A549 (cell line): Measurements from ENCODE around the gene ENO2. TPM values are rescaled to one million over a fixed set of nuclear protein-coding genes. Genes with fewer than 3 reads are reported as not detected.
A peak's percentile ranks its signal among the peaks of the same experiment; 100 is the strongest.

Experiments used
- ATAC-seq, 2 experiments: fragments of 200-7000 bp in 1 of 2; fragments of >200 bp in 1 of 2; cut with Nextera tagmentation in 1 of 2; cut with Tn5 transposase in 1 of 2; 3 replicates each; pipeline versions ENCODE4 v1.8.0 to v1.9.1; 2018 to 2020; ENCODE audit warnings: mild to moderate bottlenecking in 1 of 2, moderate library complexity in 1 of 2
- CTCF ChIA-PET: fragments of 300-600 bp; sonication (Branson Sonifier 250); formaldehyde crosslinking; extraction: SDS; loops from one replicate; lab custom pipeline; 2021; ENCODE audit warnings: antibody characterized with exemption, inconsistent platforms; lab: Yijun Ruan, JAX
- POLR2A ChIA-PET: fragments of 350-600 bp; formaldehyde crosslinking; extraction: SDS; loops from one replicate; lab custom pipeline; 2021; ENCODE audit warnings: antibody characterized with exemption, inconsistent platforms; lab: Yijun Ruan, JAX
- DNase-seq, 2 experiments: peaks; one replicate each; pipeline versions ENCODE4 v3.0.0 to v3.0.0-alpha.2; 2011 to 2016; ENCODE audit warnings: low read depth in 1 of 2, low spot score in 1 of 2
- FAIRE-seq: peaks from 2 replicates; lab custom pipeline; 2011; peaks lifted over from hg19 to GRCh38; lab: Jason Lieb, UNC
- H3K27ac ChIP-seq, 2 experiments: fragments of >200 bp; sonication (Bioruptor Twin); formaldehyde crosslinking; 3 replicates each; pipeline ENCODE4 v1.5.1; 2016 to 2017
- H3K4me1 ChIP-seq: fragments of >200 bp; sonication (Bioruptor Twin); formaldehyde crosslinking; 3 replicates; pipeline ENCODE4 v1.6.1; 2016
- H3K4me2 ChIP-seq: fragments of >200 bp; sonication (Bioruptor Twin); formaldehyde crosslinking; 3 replicates; pipeline ENCODE4 v1.6.1; 2016
- H3K4me3 ChIP-seq: fragments of >200 bp; sonication (Bioruptor Twin); formaldehyde crosslinking; 3 replicates; pipeline ENCODE4 v1.5.1; 2016
- H3K9me3 ChIP-seq: fragments of >200 bp; sonication (Bioruptor Twin); formaldehyde crosslinking; 3 replicates; pipeline ENCODE4 v1.6.1; 2016
- CBX8 ChIP-seq: fragments of 200-600 bp; sonication (generic); IDR thresholded peaks from 2 replicates; pipeline ENCODE4 v1.6.1; 2016
- EHF ChIP-seq: fragments of 250-450 bp; sonication (Bioruptor Pico); IDR thresholded peaks from 2 replicates; pipeline ENCODE4 v1.5.0; 2020; ENCODE audit warnings: mild to moderate bottlenecking
- FOSB ChIP-seq: fragments of 250-450 bp; sonication (Bioruptor Pico); IDR thresholded peaks from 2 replicates; pipeline ENCODE4 v1.5.0; 2020; ENCODE audit warnings: mild to moderate bottlenecking, moderate library complexity
- FOSL2 ChIP-seq, 2 experiments: fragments of 450-650 bp in 1 of 2; fragments of >200 bp in 1 of 2; sonication (Bioruptor Twin) in 1 of 2; formaldehyde crosslinking; IDR thresholded peaks; 2 replicates each; pipeline versions ENCODE4 v1.5.0 to v1.6.1; 2016 to 2020; ENCODE audit warnings: mild to moderate bottlenecking in 1 of 2, moderate library complexity in 1 of 2
- GATA3 ChIP-seq: IDR thresholded peaks from 2 replicates; pipeline ENCODE4 v1.6.1; 2012; ENCODE audit warnings: borderline replicate concordance
- HDAC2 ChIP-seq: fragments of 200-600 bp; sonication (generic); IDR thresholded peaks from 2 replicates; pipeline ENCODE4 v1.6.1; 2016
- HEYL ChIP-seq: fragments of 250-450 bp; sonication (Bioruptor Pico); IDR thresholded peaks from 2 replicates; pipeline ENCODE4 v1.8.0; 2021; ENCODE audit warnings: mild to moderate bottlenecking, moderate library complexity
- NFE2L2 ChIP-seq: fragments of 150-350 bp; conservative IDR thresholded peaks from 2 replicates; pipeline ENCODE4 v1.6.1; 2014; ENCODE audit warnings: low read length
- NPAS2 ChIP-seq: fragments of 250-450 bp; sonication (Bioruptor Pico); IDR thresholded peaks from 2 replicates; pipeline ENCODE4 v1.8.0; 2022; ENCODE audit warnings: mild to moderate bottlenecking, moderate library complexity, borderline replicate concordance
- NR3C1 ChIP-seq: fragments of >200 bp; sonication (Bioruptor Twin); formaldehyde crosslinking; IDR thresholded peaks from 3 replicates; pipeline ENCODE4 v1.6.1; 2017
- PBX3 ChIP-seq: IDR thresholded peaks from 2 replicates; pipeline ENCODE4 v1.6.1; 2012
- PHF8 ChIP-seq: fragments of 200-600 bp; sonication (generic); IDR thresholded peaks from 2 replicates; pipeline ENCODE4 v1.6.1; 2016; ENCODE audit warnings: low read depth, mild to moderate bottlenecking, antibody characterized with exemption, moderate library complexity, borderline replicate concordance
- RAD21 ChIP-seq, 2 experiments: fragments of >200 bp in 1 of 2; sonication (Bioruptor Twin) in 1 of 2; formaldehyde crosslinking in 1 of 2; IDR thresholded peaks in 1 of 2; conservative IDR thresholded peaks in 1 of 2; 2 replicates in 1 of 2; 3 replicates in 1 of 2; pipeline ENCODE4 v1.6.1; 2012 to 2018; ENCODE audit warnings: inconsistent platforms in 1 of 2
- RARB ChIP-seq: fragments of 250-450 bp; sonication (Bioruptor Pico); IDR thresholded peaks from 2 replicates; pipeline ENCODE4 v1.8.0; 2021; ENCODE audit warnings: mild to moderate bottlenecking, moderate library complexity
- SMC3 ChIP-seq: fragments of >200 bp; sonication (Bioruptor Twin); formaldehyde crosslinking; IDR thresholded peaks from 3 replicates; pipeline ENCODE4 v1.6.1; 2018; ENCODE audit warnings: inconsistent platforms
- TFCP2L1 ChIP-seq: fragments of 250-450 bp; sonication (Bioruptor Pico); IDR thresholded peaks from 2 replicates; pipeline ENCODE4 v1.5.0; 2021; ENCODE audit warnings: mild to moderate bottlenecking
- TP53 ChIP-seq: fragments of 250-450 bp; sonication (Bioruptor Pico); IDR thresholded peaks from 2 replicates; pipeline ENCODE4 v1.5.0; 2021; ENCODE audit warnings: mild to moderate bottlenecking, moderate library complexity
- USF2 ChIP-seq: fragments of 450-650 bp; IDR thresholded peaks from 2 replicates; pipeline ENCODE4 v1.6.1; 2014; ENCODE audit warnings: antibody characterized with exemption
- ZNF302 ChIP-seq: fragments of 250-450 bp; sonication (Bioruptor Pico); IDR thresholded peaks from 2 replicates; pipeline ENCODE4 v1.9.0; 2021; ENCODE audit warnings: inconsistent platforms, mild to moderate bottlenecking, moderate library complexity
- WGBS: methylation state at CpG from one replicate; pipeline ENCODE4 v1.1.6; 2017; ENCODE audit errors: missing lambda C conversion rate; 5-methylcytosine and 5-hydroxymethylcytosine counted together
- polyA plus RNA-seq, 4 experiments: library from polyadenylated mRNA; depleted of rRNA in 3 of 4; stranded (reverse); fragments of >200 nt; fragmentation: RNase III in 1 of 4; extraction: RNeasy Plus Mini Kit Qiagen cat#74134 plus additional on column Dnase treatment in 1 of 4; gene quantifications; 2 replicates in 3 of 4; 3 replicates in 1 of 4; pipeline ENCODE4 v1.2.3, GENCODE V29; 2011 to 2017
- TF ChIP-seq, protein P1 (sequence below): fragments of >200 bp; sonication (Bioruptor Twin); formaldehyde crosslinking; IDR thresholded peaks from 3 replicates; pipeline ENCODE4 v1.5.1; 2016
- TF ChIP-seq, protein P2 (sequence below): IDR thresholded peaks from 2 replicates; pipeline ENCODE4 v1.6.1; 2012

Gene ENO2
- polyA plus RNA-seq, 2 of the 4 experiments (the other 2 are of a cell fraction), result 26.2 to 38.6 TPM

- WGBS, result 89% methylated on average over 17 of the region's 26 CpGs
- POLR2A ChIA-PET, result interaction anchor here (0.6 to 9.0 kb wide), 4 partner anchors 15 to 976 kb away, joined by 4 to 174 read pairs (median 5); partner anchors contain the start of genes C12orf57 and RNU7-1
- Histone ChIP-seq H3K4me2 (no peak overlapping the region), H3K4me1 (peaks cover 29% of the 10 kb centered on the region), H3K4me3 (no peak overlapping the region), H3K27ac (no peak overlapping the region; a peak in 1 of 6 replicates), H3K9me3 (no peaks in the 10 kb centered on the region)
- ATAC-seq (no peak), FAIRE-seq (no peak), DNase-seq (no peak)
- CTCF ChIA-PET, result interaction anchor here (1.4 to 11.2 kb wide), 9 partner anchors 8 to 98 kb away, joined by 4 to 354 read pairs (median 24); partner anchors contain the start of genes C12orf57, PTPN6, RNU7-1 and SPSB2
- TF ChIP-seq SMC3, result no peak
- TF ChIP-seq CBX8, result no peak
- no peak for TF ChIP-seq NR3C1
- no peak for TF ChIP-seq HDAC2
- TF ChIP-seq NFE2L2, result no peak
- TF ChIP-seq FOSB (CRISPR knock-in tag), result no peak
These were observed 45.6 kb downstream of the ENO2 start for GRCh38 chr12:6959805-6960592.

DNA sequence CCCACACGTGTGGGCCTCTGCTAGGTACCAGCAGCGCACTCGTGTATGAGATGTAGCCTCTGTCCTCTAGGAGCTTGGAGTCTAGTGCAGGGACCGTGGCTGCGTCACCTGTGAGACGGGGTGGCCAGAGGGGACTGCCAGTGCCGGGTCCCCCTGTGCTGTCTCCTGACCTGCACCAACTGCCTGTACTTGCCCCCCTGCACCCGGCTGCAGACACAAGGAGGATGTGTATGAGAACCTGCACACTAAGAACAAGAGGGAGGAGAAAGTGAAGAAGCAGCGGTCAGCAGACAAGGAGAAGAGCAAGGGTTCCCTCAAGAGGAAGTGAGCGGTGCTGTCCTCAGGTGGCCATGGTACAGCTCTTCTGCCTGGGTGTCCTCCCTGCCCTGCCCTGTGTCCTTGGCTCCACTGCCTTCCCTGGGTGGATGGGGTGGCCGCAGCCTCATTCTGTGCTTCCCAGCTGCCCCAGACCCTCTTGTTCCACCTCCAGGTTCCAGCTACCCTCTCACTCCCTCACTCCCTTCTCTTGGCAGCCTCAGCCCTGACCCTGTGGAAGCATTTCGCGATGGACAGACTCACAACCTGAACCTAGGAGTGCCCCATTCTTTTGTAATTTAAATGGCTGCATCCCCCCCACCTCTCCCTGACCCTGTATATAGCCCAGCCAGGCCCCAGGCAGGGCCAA is 46.4 kb downstream of the ENO2 start:
- POLR2A ChIA-PET, result interaction anchor here (0.6 to 9.0 kb wide), 8 partner anchors 8 to 976 kb away, joined by 3 to 174 read pairs (median 4); partner anchors contain the start of genes C12orf57, COPS7A, EMG1 and PHB2
- no peak for FAIRE-seq
- Histone ChIP-seq H3K9me3 (no peaks in the 10 kb centered on the region), H3K4me1 (peaks cover 36% of the 10 kb centered on the region), H3K27ac (peak overlapping the region; percentile 89 to 99), H3K4me3 (no peak overlapping the region), H3K4me2 (peak overlapping the region; percentile 59)
- TF ChIP-seq PHF8 (no peak), SMC3 (0 out of 3 replicates have a peak, but pooled peaks have one; percentile 5), PBX3 (no peak), TP53 (no peak), RAD21 (conservative IDR thresholded peaks at IDR 0.05 in 1 of 2, IDR thresholded peaks at IDR 0.05 in 1 of 2) (peak in 1 of 2 experiments; percentile 59; a peak in 3 of 5 replicates), RARB (no peak), USF2 (no peak)
- TF ChIP-seq, protein P1, sequence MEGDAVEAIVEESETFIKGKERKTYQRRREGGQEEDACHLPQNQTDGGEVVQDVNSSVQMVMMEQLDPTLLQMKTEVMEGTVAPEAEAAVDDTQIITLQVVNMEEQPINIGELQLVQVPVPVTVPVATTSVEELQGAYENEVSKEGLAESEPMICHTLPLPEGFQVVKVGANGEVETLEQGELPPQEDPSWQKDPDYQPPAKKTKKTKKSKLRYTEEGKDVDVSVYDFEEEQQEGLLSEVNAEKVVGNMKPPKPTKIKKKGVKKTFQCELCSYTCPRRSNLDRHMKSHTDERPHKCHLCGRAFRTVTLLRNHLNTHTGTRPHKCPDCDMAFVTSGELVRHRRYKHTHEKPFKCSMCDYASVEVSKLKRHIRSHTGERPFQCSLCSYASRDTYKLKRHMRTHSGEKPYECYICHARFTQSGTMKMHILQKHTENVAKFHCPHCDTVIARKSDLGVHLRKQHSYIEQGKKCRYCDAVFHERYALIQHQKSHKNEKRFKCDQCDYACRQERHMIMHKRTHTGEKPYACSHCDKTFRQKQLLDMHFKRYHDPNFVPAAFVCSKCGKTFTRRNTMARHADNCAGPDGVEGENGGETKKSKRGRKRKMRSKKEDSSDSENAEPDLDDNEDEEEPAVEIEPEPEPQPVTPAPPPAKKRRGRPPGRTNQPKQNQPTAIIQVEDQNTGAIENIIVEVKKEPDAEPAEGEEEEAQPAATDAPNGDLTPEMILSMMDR, result no peak; the same call in 2 of the 3 replicates
- peak in 1 of 2 experiments; percentile 72 for DNase-seq
- CTCF ChIA-PET, result interaction anchor here (0.9 to 11.2 kb wide), 15 partner anchors 8 to 207 kb away, joined by 3 to 354 read pairs (median 5); partner anchors contain the start of genes C12orf57, PTPN6, RNU7-1 and SPSB2
- peak; percentile 25 to 43; a peak in 4 of 6 replicates for ATAC-seq
- 93% methylated on average over 12 of the region's 13 CpGs for WGBS

DNA sequence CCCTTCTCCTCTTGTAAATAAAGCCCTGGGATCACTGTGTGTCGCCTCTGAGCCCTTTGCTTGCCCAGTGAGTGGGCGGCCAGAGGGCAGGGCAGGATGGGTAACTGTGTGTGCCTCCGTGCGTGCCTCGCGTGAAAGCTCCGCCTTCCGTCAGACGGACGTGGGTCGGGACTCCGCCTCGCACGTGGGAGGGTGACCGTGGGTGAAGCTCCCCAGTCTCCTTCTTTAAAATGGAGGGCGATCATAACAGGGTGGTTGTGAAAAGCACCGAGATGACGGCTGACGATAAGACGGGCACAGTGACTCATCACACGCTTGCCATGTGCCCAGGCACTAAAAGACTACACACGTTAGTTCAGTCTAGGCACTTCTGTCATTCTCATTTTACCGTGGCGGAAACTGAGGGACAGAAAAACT is 46.9 kb downstream of the ENO2 start:
- ATAC-seq (peak in 1 of 2 experiments; percentile 0; a peak in 2 of 6 replicates), FAIRE-seq (no peak), DNase-seq (no peak)
- Histone ChIP-seq H3K4me1 (peaks cover 37% of the 10 kb centered on the region), H3K27ac (peak overlapping the region; percentile 89 to 99), H3K9me3 (no peaks in the 10 kb centered on the region), H3K4me2 (peak overlapping the region; percentile 59), H3K4me3 (peak overlapping the region; percentile 15; the same call in 1 of the 3 replicates)
- TF ChIP-seq GATA3 (peak; percentile 33; the same call in 1 of the 2 replicates), RAD21 (conservative IDR thresholded peaks at IDR 0.05 in 1 of 2, IDR thresholded peaks at IDR 0.05 in 1 of 2) (no peak), EHF (CRISPR knock-in tag) (no peak), NPAS2 (CRISPR knock-in tag) (no peak), ZNF302 (CRISPR knock-in tag) (no peak), HEYL (CRISPR knock-in tag) (no peak), TP53 (0 out of 2 replicates have a peak, but pooled peaks have one; percentile 12), FOSL2 (IDR thresholded peaks at IDR 0.05) (no peak), FOSL2 (CRISPR knock-in tag; IDR thresholded peaks at IDR 0.05) (peak; percentile 73), TFCP2L1 (CRISPR knock-in tag) (no peak), CBX8 (no peak)
- TF ChIP-seq, protein P2, sequence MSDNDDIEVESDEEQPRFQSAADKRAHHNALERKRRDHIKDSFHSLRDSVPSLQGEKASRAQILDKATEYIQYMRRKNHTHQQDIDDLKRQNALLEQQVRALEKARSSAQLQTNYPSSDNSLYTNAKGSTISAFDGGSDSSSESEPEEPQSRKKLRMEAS, result no peak; the same call in 1 of the 2 replicates
- 74% methylated on average over 24 of the region's 24 CpGs for WGBS
- CTCF ChIA-PET, result interaction anchor here (0.6 to 11.2 kb wide), 20 partner anchors 9 to 207 kb away, joined by 3 to 354 read pairs (median 4); partner anchors contain the start of genes C12orf57, PTPN6, RNU7-1 and SPSB2
- POLR2A ChIA-PET, result interaction anchor here (1.0 to 9.0 kb wide), 8 partner anchors 8 to 238 kb away, joined by 3 to 174 read pairs (median 4); partner anchors contain the start of genes C12orf57, COPS7A, EMG1 and PHB2
